H1 (cell line): ENCODE measurements around the gene CEP85L. TPM values are rescaled to one million over a fixed set of nuclear protein-coding genes. Genes with fewer than 3 reads are reported as not detected.

Experiments
- CHD7 ChIP-seq: fragments of 300-600 bp; sonication (generic); IDR thresholded peaks from 2 replicates; pipeline ENCODE4 v1.7.1; 2012; ENCODE audit warnings: low read length, moderate library complexity, mild to moderate bottlenecking, inconsistent platforms; ENCODE audit not compliant: insufficient replicate concordance
- NANOG ChIP-seq: IDR thresholded peaks from 2 replicates; pipeline ENCODE4 v1.6.1; 2011; ENCODE audit warnings: low read length, low read depth, mild to moderate bottlenecking, inconsistent platforms; ENCODE audit not compliant: insufficient read depth, poor library complexity, severe bottlenecking
- POLR2AphosphoS5 ChIP-seq: IDR thresholded peaks from 2 replicates; pipeline ENCODE4 v1.6.1; 2011; ENCODE audit warnings: low read depth, low read length
- TAF1 ChIP-seq: IDR thresholded peaks from 2 replicates; pipeline ENCODE4 v1.6.1; 2011; ENCODE audit warnings: mild to moderate bottlenecking, low read depth, low read length
- TAF7 ChIP-seq: optimal IDR thresholded peaks from 2 replicates; pipeline ENCODE3; 2011; ENCODE audit warnings: low read depth, mild to moderate bottlenecking, inconsistent platforms, low read length, moderate library complexity, borderline replicate concordance
- polyA plus RNA-seq, 7 experiments: library from polyadenylated mRNA; depleted of rRNA in 3 of 7; stranded (reverse) in 5 of 7; unstranded in 2 of 7; fragments of >200 nt in 5 of 7; fragments of 200-250 nt in 2 of 7; gene quantifications; 1 replicate in 5 of 7; 2 replicates in 1 of 7; 4 replicates in 1 of 7; pipeline versions ENCODE4 v1.2.1 to v1.2.3, GENCODE V29; 2011 to 2013; ENCODE audit warnings: missing spikeins in 2 of 7, mixed read lengths in 2 of 7
- total RNA-seq: library from RNA; stranded (reverse); fragmentation: NEBNext Ultra II Directional; extraction: Animal tissue kit (Norgen Biotek cat#: 25700); gene quantifications from 2 replicates; pipeline ENCODE4 v1.2.1, GENCODE V29; 2021
- TF ChIP-seq, protein P1 (sequence below): IDR thresholded peaks from 2 replicates; pipeline ENCODE4 v1.6.1; 2012; ENCODE audit warnings: inconsistent platforms
- TF ChIP-seq, protein P2 (sequence below): IDR thresholded peaks from 2 replicates; pipeline ENCODE4 v1.6.1; 2011; ENCODE audit warnings: low read length, improper control_type of control experiment

The CEP85L gene
- total and polyA plus RNA-seq, 2 of the 8 experiments (the other 6 are each of a cell fraction or from before 2014, with no cell fraction given): 3.2 to 27.6 TPM

GRCh38 chr6:118574051-118574865 is 77.1 kb downstream of the CEP85L start (continued):
- no peak for TF ChIP-seq CHD7
- TF ChIP-seq, protein P1, sequence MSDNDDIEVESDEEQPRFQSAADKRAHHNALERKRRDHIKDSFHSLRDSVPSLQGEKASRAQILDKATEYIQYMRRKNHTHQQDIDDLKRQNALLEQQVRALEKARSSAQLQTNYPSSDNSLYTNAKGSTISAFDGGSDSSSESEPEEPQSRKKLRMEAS: peak; percentile 51; the same call in 1 of the 2 replicates
- TF ChIP-seq TAF7: peak; percentile 40
- TF ChIP-seq TAF1: peak; percentile 76
- peak; percentile 76; the same call in 1 of the 2 replicates for TF ChIP-seq POLR2AphosphoS5
- TF ChIP-seq, protein P2, sequence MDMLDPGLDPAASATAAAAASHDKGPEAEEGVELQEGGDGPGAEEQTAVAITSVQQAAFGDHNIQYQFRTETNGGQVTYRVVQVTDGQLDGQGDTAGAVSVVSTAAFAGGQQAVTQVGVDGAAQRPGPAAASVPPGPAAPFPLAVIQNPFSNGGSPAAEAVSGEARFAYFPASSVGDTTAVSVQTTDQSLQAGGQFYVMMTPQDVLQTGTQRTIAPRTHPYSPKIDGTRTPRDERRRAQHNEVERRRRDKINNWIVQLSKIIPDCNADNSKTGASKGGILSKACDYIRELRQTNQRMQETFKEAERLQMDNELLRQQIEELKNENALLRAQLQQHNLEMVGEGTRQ: no peak
- TF ChIP-seq NANOG: no peak
- TF ChIP-seq, all 59 proteins: peak for 5
